NCI-H146 (cell line): ENCODE data around the gene TANC1.

Experiments
- DNase-seq: peaks from one replicate; lab custom pipeline; 2025; lab: John Stamatoyannopoulos, UW

TANC1 gene

DNA sequence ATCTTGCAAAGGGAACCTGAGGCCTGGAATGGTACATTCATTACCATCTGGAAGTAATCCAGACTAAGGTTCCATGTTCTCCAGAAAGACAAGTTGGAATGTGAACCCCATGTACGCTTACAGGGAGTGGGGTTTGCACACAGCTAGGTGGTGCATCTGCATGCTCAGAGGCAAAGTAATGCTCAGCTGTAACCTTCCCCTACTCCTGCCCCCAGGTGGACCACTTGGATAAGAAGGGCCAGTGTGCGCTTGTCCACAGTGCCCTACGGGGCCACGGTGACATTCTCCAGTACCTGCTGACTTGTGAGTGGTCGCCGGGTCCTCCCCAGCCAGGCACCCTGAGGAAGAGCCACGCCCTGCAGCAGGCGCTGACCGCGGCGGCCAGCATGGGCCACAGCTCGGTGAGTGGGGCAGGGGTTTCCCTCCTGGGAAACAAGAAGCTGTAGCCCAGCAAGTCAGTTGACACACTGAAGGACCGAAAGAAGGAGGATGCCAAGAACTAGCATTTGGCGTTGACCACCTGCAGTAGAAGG is 228.0 kb downstream of the TANC1 start:
- no peak for DNase-seq

DNA sequence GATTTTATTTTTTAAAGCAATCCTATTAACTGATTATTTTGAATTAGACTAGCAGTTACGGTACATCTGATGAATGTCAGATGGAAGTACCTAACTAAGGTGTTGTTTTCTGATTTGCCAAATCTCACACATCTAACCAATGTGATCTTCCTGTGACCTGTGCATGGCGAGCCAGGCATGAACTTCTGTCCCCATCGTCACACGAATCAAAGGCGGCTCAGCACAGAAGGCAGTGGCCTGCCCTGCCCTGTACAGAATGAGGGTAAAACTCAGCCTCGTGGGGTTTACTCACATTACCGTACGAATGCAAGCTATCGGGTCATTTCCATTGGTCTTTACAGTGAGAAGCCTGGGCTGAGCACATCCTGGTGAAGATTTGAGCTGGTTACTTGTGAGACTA is 230.8 kb downstream of the TANC1 start:
- DNase-seq: no peak

DNA sequence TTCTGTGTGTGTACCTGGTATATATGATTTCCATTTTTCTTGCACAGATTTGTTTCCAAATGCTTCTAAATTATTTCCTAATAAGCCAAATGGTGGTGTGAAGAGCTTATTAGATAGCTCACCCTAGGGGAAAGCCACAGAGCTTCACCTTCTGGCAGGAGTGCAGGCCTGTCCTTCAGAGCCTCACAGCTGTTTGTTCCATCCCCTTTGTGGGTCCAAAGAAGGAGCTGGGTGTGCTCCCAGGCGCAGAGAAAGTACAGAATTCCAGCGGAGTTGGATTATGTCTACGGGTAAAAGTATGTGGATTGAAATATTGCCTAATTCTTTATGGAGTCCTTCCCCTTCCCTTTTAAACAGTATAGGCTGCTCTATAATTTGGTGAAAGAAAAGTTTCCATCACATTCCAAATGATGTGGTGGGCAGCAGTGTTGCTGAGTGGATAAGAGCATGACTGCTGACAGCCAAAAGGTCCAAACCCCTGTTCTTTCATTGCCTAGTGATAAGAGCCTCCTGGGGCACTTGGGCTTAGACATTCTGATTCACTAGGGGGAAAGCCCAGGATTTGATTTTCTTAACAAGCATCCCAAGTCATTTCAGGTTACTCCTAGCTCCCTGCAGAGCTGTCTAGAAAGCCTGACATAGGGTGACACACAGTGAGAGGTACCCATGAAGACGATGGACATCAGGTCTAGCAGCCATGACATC is 231.5 kb downstream of the TANC1 start:
- no peak for DNase-seq

DNA sequence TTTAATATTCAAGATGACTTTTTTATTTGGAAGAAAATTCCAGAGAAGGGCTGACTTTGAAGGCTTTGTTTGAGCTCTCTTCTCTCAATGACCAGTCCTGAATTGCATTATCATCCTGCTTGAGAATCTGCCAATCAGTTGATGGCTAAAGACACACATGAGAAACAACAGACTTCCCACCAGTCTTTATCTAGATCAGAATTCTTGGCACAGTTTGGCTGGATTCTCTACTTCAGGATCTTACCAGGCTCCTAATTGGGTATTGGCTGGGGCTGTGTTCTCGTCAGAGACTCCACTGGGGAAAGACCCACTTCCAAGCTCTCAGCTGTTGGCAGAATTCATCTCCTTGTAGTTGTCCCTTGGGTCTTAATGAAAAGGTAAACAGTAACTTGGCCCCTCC is 232.1 kb downstream of the TANC1 start:
- DNase-seq: no peak

DNA sequence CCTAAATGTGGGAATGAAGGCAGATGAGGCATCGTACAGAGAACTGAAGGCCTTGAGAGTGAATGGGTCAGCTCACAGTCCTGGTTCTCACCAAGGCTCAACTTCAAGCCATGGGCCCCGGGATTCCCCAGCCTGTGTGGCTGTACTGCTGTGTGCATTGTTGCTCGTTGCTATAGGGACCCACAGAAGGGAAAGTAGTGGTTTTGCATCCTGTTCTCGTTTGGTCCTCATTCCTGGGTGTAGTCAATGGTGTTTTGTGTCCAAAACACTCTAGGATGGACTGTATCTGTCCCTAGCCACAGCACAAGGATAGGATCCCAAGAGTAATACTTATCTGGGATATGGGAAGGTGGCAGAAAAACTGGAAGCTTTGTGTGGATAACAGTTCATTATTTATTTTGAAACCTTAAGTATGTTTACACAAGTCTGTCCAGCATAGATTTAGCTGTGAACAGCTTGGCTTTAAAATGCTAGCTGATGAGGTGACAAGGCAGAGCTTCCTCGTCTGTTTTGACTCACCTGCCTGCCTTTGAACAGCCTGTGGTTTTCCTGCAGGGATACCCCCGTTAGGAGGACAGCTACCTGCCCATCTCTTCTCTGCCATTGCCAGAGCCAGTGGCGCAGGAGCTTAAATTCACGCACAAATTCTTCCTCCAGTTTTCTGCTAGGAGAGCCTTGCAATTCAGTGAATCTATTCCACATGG is 233.1 kb downstream of the TANC1 start:
- no peak for DNase-seq

DNA sequence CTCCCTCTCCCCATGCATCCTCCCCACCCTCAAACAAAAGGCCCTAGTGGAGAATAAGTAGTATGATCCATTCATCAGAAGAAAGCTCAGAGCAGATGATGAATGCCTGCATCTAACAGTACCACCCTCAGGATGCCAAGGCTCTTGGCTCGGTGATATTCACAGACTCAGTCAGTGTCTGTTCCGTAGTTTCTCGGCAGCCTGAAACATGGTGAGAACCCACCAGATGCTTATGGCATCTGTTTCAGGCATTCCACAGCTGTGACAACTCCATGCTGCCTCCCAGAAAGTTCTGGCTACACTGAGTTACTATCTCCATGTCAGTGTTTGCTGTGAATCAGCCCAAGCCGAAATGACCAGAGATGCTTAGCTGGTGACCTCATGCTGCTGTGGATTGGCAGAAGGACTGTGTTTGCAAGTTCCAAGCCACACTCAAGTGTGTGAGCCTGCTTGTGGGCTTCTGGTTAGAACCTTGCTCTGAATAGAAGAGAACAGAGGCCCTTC is 234.2 kb downstream of the TANC1 start:
- DNase-seq: no peak

DNA sequence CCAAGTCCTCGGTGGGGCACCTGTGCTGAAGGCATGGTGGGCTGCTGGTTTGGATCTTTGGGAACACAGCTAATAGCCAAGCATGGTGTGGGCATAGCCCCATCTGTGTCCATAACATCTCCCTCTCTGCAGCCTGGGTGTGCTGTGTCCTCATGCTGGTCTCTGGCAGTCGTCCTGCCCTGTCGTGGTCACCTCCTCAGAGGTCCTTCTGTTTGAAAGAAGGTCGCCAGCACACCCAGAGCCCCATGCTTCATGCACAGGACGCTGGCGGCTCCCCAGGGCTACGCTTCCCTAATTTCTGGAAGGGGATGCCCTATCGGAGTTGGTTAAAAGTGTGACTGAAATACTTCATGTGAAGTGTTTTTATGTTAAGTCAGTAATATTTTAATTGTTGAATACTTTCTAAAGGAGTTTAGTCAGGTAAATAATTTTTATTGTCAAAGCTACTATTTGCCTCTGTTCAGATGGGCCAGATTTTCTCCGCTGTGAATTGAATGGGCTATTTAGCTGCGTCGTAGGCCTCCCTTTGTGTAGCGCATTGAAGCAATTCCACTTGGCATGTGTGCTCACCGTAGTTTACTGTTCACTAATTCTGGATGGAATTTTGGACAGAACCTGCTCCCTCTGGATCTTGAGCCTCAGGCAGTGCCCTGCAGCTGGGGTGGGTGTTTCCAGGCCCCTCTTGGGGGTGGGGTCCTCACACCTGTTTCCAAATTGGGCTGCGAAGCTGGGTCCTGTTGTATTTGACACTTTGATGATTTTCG is 236.1 kb downstream of the TANC1 start:
- no peak for DNase-seq

DNA sequence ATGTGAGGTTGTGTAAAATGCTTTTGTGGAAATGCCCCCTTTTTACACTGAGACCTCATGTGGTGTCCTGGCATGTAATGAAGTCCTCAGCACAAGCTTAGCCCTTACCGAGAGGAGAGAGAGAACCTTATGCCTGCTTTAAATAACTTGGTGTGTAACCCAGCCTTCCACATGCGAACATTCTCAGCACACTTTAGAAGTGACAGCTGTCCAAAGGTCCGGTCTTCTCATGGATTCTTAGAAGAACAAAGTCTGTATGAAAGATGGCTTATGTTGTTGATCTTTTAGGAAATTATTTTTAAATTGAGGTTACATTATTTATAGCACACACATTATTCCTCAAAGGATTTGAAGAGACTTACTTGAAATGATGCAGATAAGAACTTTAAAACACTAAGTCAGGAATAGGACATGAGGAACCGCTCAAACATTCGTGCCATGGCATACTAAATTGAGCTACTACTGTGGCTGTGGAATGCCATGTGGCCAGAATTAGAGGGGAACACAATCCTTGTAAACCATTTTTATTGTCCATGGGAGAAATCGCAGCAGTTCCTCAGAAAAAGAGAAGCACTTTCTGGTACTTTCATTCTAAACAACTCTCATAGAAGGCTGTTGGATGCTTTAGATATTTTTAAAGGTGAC is 238.4 kb downstream of the TANC1 start:
- no peak for DNase-seq

DNA sequence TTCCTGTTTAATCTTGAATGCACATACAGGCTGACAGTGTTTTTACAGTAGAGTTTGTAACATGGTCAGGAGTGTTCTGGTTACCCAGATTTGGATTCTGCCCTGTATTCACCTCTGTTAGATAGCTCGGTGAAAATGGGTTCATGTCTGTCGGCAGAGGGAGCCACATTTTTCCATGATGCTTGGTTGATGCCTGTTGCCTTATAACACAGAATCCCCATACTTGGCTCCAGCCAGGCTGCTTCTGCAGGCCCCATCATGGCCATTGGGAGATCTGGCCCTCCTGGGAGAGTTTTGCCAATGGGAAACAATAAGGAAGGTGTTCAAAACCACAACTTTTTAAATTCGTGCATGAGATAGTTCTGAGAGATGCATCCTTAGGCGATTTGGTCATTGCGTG is 240.0 kb downstream of the TANC1 start:
- DNase-seq: no peak

DNA sequence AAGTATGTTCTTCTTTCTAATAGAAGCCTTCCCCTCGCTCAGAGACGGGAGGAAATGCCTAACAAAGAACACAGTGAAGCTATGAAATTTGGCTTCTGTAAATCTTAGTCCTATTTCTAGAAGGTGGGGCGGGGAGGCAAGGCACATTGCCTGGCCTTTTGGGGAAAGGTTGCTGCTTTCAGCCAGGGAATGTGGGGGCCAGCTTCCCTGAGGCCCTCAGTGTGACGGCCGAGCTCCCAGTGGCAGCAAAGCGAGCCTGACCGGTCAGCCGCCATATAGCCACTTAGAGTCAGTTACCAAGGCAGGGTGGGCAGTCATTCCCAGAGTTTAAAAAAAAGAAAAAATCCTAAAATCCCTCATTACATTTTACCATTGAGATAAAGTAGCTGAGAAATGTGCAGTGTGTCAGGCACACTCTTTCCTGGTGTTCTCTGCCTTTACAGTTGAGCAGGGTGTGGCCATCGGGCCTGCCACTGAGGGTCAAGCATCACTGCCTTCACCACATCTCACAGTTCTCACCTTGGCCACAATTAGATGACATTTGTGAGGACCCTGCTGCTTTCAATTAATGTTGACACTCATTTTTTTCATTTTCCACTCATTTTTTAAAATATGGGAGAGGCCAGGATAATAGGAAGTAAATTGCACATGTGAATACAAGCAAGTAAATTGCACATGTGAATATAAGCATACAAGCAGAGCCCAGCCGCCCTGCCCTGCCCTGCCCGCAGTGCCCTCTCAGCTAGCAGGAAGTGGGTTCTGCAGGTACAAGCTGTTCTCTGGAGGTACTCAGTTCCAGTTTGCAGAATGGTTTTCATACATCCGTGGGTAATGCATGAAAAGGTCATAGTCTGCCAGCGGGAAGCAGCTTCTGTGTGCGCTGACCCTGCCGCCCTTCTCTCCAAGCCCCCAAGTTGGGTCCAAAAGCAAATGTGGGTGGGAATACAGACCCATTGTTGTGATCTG is 241.2 kb downstream of the TANC1 start:
- DNase-seq: peak; percentile 40

DNA sequence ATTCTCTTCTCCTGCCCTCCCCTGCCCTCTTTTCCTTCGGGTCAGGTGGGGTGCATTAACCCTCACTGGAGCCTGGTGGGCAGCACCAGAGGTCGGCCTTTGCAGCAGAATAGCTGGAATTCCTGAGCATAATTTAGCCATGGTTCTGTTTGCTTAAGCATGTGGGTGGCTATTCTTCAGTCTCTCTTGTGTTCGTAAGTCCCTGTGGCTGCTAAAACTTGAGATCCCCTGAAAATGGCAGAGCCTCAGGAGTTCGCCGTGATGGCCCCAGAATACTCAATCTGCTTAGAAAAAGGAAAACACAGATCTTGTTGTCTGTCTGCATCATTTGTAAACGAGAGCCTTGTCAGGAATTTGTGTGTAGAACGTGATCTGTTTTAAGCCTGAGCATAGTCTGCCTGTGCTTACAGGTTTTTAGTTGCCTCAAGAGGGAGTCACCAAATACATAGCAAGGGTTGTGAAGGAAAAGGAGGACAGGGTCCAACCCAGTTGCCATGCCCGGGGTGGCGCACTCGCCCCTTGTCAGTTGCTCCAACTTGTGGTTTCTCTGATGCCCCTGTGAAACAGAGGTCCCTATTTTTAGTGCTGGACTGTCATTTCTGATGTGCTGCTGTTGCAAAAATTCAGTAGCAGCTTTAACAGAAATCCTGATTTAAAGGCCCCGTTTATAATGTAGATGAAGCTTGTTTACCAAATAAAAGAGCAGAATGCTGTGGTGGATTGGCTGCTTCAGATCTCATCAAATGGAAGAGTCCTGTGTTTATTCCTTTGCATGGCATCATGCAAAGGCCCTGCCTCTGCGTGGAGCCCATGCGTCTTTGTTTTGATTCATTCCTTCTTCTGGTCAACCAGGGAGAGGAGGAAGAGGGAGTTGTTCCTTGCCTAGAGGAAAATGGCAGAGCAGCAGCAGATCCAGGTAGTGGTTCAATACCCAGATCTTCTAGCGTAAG is 243.3 kb downstream of the TANC1 start:
- no peak for DNase-seq

DNA sequence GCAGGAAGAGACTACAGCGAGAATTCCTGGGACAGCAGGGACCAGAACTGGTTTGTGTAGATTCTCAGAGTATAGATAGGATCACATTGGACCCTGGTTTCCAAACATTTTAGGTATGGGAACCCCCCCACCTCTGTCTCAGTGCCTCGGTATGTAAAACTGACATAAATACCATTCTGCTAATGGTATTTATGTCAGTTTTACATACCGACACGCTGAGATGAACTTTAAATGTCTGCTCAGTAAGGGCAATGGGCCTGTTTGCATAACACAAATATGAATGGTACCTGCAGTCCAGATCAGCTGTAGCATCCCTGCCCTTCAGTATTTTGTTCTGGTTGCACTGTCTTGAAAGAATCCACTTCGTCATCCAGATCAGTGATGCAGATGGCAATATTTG is 244.9 kb downstream of the TANC1 start:
- DNase-seq: no peak

DNA sequence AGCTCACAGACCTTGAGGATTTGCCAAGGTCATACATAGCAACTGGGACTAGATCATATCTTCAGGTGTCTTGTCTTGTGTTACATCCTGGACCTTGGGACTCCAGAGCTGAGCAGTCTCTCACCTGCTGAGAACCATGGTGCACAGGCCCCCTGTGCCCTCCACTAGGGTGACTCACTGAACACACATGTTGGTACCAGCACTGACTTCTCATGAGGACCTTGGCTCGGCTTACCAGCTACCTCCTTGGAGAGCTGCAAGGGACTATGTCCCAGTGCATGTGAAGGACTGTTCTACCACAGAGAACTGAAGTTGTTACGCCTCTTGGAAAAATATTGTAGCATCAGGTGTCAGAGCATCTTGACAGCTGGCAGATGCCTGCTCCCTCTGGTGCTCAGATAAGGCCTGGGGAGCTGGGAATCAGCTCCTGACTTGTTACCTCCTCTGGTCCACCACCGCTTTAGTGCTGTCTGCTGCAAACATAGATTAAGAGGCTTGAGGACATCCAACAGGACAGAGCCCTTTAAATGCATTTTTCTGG is 246.0 kb downstream of the TANC1 start:
- DNase-seq: no peak

DNA sequence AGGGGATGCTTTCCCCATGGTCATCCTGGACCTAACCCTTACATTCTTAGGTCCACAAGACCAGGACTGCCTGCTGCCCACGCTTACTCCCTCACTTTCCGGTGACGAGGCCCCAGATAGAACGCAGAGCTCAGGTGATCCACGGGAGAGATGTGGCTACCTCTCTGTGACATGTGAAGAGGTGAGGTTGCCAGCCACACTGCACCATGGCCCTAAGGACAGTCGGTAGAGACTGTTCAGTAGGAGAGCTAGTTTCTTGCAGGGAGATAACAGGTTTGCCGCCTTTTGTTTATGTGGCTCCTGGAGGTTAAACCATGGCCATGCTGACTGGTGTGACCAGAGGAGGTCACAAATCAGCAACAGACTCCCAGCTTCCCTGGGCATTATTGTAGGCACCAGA is 246.7 kb downstream of the TANC1 start:
- no peak for DNase-seq

DNA sequence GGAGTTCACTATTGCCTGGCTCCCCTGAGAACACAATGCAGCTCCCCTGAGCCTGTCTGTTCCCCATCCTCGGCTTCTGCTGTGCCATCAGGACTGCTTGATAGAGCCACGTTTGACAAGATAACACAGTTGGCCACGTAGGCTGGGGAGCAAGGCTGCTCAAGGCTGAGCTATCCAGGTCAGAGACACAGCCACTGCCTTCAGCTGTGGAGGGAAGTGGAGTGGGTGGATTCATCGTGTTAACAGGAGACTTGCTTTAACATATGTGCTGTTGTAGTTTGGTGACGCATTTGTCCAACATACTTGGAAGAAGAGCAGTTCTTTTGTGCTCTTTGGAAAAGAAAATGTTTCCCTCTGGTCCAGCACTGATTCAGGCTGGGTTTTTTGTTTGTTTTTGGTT is 249.2 kb downstream of the TANC1 start:
- DNase-seq: no peak

DNA sequence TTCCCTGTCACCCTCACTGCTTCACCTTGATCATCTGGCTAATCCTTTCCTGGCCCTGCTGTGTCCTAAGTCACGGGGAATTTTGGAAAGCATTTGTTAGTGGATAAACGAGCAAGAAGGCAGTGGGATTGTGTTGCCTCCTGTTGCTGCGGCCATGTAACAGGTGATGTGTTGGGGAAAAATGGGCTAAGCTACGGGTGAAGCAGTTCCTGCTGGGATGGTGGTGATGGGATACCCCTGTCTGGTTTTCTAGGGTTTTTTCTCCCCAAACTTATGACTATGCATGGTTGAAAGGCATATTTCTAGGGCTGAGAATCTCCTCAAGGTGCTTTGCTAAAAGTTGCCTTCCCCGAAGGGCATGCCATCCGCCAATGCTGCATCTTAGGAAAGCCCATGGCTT is 249.9 kb downstream of the TANC1 start:
- DNase-seq: no peak

DNA sequence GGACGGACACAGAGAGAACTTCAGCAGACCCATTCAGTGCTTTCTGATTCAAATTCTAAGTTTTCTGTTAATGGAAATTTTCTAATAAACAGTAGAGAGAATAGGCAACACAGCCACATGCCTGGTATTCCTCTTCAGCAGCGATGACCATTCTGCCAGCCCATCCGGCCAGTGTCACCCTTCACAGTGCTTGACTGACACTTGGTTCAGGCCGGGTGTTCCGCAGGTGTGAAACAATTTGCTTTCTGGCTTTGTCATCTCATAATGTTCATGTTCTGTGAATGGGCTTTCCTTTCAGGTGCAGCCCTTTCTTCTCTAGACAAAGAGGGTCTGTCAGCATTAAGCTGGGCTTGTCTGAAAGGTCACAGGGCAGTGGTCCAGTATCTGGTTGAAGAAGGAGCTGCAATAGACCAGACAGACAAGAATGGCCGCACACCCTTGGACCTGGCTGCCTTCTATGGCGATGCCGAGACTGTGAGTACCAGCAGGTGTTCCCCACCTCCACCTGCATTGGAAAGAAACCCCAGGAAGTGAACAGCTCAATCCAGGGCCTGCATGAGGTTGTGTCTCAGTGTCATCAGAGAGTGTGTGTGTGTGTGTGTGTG is 251.1 kb downstream of the TANC1 start:
- no peak for DNase-seq

DNA sequence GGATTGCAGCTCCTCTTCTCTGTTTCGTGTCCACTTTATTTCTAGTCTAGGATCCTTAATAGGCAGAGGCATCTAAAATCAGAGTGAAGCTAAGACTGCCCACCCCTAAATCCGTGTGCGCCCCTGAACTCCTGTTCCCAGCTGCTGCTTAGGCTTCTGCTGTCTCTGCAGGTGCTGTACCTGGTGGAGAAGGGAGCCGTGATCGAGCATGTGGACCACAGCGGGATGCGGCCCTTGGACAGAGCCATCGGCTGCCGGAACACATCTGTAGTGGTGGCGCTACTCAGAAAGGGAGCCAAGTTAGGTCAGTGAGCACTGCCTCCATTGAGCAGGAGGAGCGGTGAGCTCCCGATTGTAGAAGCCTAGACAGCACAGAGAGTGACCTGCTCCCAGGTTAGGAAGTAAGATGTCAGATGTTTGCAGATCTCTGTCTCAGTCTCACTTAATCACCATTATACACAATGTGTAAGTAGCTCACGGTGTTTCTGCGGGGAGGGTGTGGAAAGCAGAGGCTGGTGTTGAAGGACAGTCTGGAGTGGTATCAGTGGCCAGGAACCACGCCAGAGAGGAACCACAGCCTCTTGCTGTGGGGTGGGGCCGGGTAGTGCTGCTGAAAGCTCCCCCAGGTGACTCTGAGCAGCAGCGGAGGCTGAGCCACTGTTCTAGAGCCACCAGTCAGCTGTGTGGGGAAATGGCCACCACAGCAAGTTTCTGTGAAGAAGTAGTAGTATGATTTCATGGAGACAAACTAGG is 255.8 kb downstream of the TANC1 start:
- no peak for DNase-seq
